Osteoblast (primary cell): ENCODE results near the gene TP73. TPM values are rescaled to one million over a fixed set of nuclear protein-coding genes. Genes with fewer than 3 reads are reported as not detected.
A peak's percentile ranks its signal among the peaks of the same experiment; 100 is the strongest.

Experiments used
- DNase-seq: peaks from one replicate; pipeline ENCODE4 v3.0.0; 2011; ENCODE audit warnings: low spot score, mixed read lengths; ENCODE audit not compliant: insufficient read length; ENCODE audit errors: missing footprints
- H2AFZ ChIP-seq: 2 replicates; pipeline ENCODE4 v1.6.0; 2011; ENCODE audit warnings: mild to moderate bottlenecking, low read length
- H3K27ac ChIP-seq: 2 replicates; pipeline ENCODE4 v1.5.1; 2011; ENCODE audit warnings: mild to moderate bottlenecking, low read depth, low read length, moderate library complexity
- H3K27me3 ChIP-seq: 2 replicates; pipeline ENCODE4 v1.6.0; 2012; ENCODE audit warnings: mild to moderate bottlenecking, control low read depth, inconsistent platforms, low read length, moderate library complexity; ENCODE audit not compliant: insufficient read depth
- H3K36me3 ChIP-seq: 2 replicates; pipeline ENCODE4 v1.5.1; 2011; ENCODE audit warnings: mild to moderate bottlenecking, low read length, control low read depth, moderate library complexity; ENCODE audit not compliant: insufficient read depth
- H3K4me1 ChIP-seq: 2 replicates; pipeline ENCODE4 v1.5.1; 2011; ENCODE audit warnings: mild to moderate bottlenecking, low read length, control low read depth, moderate library complexity; ENCODE audit not compliant: insufficient read depth
- H3K4me2 ChIP-seq: 2 replicates; pipeline ENCODE4 v1.6.0; 2011; ENCODE audit warnings: mild to moderate bottlenecking, low read length; ENCODE audit not compliant: insufficient read depth
- H3K4me3 ChIP-seq: fragments of 200-600 bp; sonication (generic); 3 replicates; pipeline ENCODE4 v1.5.1; 2012; ENCODE audit warnings: mild to moderate bottlenecking, low read length, inconsistent platforms; ENCODE audit not compliant: insufficient read depth
- H3K79me2 ChIP-seq: 2 replicates; pipeline ENCODE4 v1.6.0; 2012; ENCODE audit warnings: mild to moderate bottlenecking, low read length, control low read depth, inconsistent platforms; ENCODE audit not compliant: insufficient read depth
- H3K9me3 ChIP-seq: 2 replicates; pipeline ENCODE4 v1.5.1; 2011; ENCODE audit warnings: low read depth, low read length, control low read depth
- H4K20me1 ChIP-seq: 2 replicates; pipeline ENCODE4 v1.6.0; 2012; ENCODE audit warnings: mild to moderate bottlenecking, low read length, control low read depth; ENCODE audit not compliant: insufficient read depth
- total RNA-seq: library from RNA; depleted of rRNA; stranded (reverse); fragments of >200 nt; gene quantifications from 2 replicates; pipeline ENCODE4 v1.2.3, GENCODE V29; 2012
- TF ChIP-seq, protein P1 (sequence below): IDR thresholded peaks from 2 replicates; pipeline ENCODE4 v1.5.1; 2011; ENCODE audit warnings: mild to moderate bottlenecking, low read depth, low read length, moderate library complexity; ENCODE audit errors: extremely low read depth

TP73 gene
- total RNA-seq, 1 donor, result not detected

DNA sequence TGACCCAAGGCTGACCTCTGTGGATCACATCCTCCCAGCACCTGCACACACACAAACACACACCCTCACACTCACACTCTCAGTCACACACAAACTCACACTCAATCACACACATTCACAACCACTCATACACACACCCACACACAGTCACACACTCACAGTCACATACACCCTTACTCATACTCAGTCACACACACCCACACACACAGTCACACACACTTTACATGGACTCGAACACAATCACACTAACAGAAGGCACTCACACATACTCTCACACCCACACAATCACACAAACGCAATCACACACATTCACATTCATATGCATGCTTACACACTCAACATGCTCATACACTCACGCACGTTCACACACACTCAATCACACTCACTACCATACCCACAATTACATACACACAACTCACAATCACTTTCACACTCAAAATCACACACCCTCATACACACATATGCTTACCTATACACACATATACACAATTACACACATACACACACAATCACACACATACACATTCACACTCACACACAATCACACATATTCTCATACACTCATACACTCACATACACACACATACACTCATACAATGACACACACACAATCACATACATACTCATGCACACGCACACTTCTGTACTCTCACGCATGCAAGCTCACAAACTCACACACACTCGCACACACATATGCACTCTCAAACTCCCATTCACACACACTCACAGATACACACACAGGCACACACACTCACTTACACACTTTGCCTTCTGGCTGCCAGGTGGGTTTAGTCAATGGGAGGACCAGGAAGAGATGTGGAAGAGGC lies 47.1 kb upstream of the TP73 start:
- H3K4me3 ChIP-seq, result no peak overlapping the region
- H3K4me1 ChIP-seq, result no peaks in the 10 kb centered on the region
- H3K4me2 ChIP-seq, result no peak overlapping the region
- H3K9me3 ChIP-seq, result no peaks in the 10 kb centered on the region
- H3K27ac ChIP-seq, result no peak overlapping the region
- H3K79me2 ChIP-seq, result no peaks in the 10 kb centered on the region
- DNase-seq, result peak; percentile 58
- no peak overlapping the region for H2AFZ ChIP-seq
- TF ChIP-seq, protein P1, sequence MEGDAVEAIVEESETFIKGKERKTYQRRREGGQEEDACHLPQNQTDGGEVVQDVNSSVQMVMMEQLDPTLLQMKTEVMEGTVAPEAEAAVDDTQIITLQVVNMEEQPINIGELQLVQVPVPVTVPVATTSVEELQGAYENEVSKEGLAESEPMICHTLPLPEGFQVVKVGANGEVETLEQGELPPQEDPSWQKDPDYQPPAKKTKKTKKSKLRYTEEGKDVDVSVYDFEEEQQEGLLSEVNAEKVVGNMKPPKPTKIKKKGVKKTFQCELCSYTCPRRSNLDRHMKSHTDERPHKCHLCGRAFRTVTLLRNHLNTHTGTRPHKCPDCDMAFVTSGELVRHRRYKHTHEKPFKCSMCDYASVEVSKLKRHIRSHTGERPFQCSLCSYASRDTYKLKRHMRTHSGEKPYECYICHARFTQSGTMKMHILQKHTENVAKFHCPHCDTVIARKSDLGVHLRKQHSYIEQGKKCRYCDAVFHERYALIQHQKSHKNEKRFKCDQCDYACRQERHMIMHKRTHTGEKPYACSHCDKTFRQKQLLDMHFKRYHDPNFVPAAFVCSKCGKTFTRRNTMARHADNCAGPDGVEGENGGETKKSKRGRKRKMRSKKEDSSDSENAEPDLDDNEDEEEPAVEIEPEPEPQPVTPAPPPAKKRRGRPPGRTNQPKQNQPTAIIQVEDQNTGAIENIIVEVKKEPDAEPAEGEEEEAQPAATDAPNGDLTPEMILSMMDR, result no peak
- H3K36me3 ChIP-seq, result no peaks in the 10 kb centered on the region
- H4K20me1 ChIP-seq, result no peaks in the 10 kb centered on the region
- H3K27me3 ChIP-seq, result peaks cover 12% of the 10 kb centered on the region

DNA sequence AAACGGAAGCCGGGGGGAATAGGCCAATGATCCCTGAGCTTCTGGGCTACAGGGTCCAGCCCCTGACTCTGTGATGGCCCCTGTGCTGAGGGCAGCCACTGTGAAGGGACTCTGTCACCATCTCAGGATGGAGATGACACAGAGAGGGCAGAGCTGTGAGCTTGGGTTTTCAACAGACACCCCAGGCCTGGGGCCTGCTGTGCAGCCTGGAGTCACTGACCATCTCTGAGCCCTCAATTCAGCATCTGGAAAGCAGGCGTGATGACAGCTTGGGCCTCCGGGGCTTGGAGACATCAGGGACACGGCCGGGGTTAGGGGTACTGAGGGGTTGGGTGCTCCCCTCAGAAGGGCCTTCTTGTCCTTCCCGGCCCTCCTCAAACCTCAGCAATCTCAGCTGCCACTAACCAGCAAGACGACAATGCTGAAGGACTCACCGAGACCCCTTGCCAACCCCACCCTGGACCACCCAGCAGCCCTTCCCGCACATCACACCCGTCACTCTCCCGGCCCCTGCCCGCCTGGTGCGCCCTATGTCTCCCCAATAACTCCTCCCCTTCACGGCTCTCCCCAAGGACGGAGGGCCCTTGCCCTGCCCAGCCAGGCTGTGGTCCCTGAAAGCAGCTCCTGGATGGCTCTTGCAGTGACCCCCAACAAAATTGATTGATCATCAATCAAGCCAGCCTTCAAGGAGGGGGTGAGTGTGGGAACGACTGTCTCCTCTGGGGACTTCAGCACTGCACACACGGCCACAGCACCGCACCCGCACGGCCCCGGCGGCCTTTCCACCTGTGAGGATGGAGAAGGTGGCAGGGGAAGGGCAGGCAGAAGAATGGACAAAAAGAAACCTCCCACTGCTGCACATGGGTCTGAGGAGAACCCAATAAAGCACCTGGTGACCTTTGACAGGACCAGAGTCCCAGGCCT lies 45.3 kb upstream of the TP73 start:
- Histone ChIP-seq H3K4me2 (no peak overlapping the region), H4K20me1 (no peaks in the 10 kb centered on the region), H3K27me3 (peaks cover 23% of the 10 kb centered on the region), H3K79me2 (no peaks in the 10 kb centered on the region), H3K4me1 (no peaks in the 10 kb centered on the region), H3K36me3 (no peaks in the 10 kb centered on the region), H2AFZ (no peak overlapping the region), H3K4me3 (no peak overlapping the region), H3K9me3 (no peaks in the 10 kb centered on the region), H3K27ac (no peak overlapping the region)
- peak; percentile 85 for DNase-seq
- TF ChIP-seq, protein P1, result no peak

DNA sequence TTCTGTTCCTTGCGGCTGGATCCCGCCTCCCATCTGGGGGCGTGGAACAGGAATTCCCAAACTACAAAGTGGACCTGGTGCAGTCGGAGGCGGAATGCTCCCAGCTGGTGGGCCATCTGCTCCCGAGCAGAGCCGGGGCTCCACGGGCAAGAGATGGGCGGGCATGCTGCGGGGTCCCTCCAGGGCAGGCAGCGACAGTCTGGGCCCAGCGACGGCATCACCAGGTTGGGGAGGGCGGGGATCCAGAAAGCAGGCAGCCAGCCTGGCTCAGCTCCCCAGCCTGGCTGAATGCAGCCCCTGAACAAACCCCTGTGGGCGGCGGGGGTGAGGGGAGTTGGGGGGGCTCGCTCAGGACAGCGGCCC lies 44.6 kb upstream of the TP73 start:
- H3K4me3 ChIP-seq, result no peak overlapping the region
- TF ChIP-seq, protein P1, result no peak
- no peaks in the 10 kb centered on the region for H4K20me1 ChIP-seq
- H3K4me1 ChIP-seq, result no peaks in the 10 kb centered on the region
- peak; percentile 27 for DNase-seq
- no peak overlapping the region for H3K27ac ChIP-seq
- H3K9me3 ChIP-seq, result no peaks in the 10 kb centered on the region
- no peak overlapping the region for H3K4me2 ChIP-seq
- no peaks in the 10 kb centered on the region for H3K79me2 ChIP-seq
- H2AFZ ChIP-seq, result no peak overlapping the region
- H3K27me3 ChIP-seq, result peaks cover 28% of the 10 kb centered on the region
- no peaks in the 10 kb centered on the region for H3K36me3 ChIP-seq

DNA sequence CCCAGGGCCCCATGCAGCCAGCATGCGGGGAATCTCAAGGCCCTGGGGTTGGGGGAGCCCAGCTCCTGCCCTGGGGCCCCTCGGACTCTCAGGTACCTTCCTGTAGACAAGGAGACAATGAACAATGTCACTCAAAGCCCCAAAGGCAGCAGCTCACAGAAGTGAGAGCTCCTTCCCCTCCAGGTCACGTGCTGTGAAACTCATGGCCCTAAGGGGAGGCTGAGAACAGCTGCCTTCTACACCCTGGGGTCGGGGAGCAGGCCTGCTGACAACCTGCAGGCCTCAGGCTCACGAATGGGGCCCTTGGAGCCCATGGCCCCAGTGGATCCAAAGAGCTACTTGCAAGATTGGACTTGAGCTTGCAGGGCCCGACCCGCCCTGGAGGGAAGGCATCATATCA lies 44.2 kb upstream of the TP73 start:
- no peaks in the 10 kb centered on the region for H3K9me3 ChIP-seq
- no peak overlapping the region for H3K4me3 ChIP-seq
- H3K27ac ChIP-seq, result no peak overlapping the region
- DNase-seq, result peak; percentile 76
- no peaks in the 10 kb centered on the region for H3K79me2 ChIP-seq
- no peaks in the 10 kb centered on the region for H3K36me3 ChIP-seq
- H2AFZ ChIP-seq, result no peak overlapping the region
- H3K4me2 ChIP-seq, result no peak overlapping the region
- no peaks in the 10 kb centered on the region for H4K20me1 ChIP-seq
- H3K27me3 ChIP-seq, result peaks cover 30% of the 10 kb centered on the region
- H3K4me1 ChIP-seq, result peaks cover under 1% of the 10 kb centered on the region
- TF ChIP-seq, protein P1, result no peak
